GM18498 (cell line): Measurements from ENCODE around the gene PBXIP1.

ENCODE experiments used
- ATAC-seq: cut with Tn5 transposase; IDR thresholded peaks from one replicate; pipeline ENCODE4 v1.9.1; 2021; ENCODE audit warnings: mild to moderate bottlenecking, moderate library complexity; ENCODE audit not compliant: unreplicated experiment

Gene PBXIP1, protein sequence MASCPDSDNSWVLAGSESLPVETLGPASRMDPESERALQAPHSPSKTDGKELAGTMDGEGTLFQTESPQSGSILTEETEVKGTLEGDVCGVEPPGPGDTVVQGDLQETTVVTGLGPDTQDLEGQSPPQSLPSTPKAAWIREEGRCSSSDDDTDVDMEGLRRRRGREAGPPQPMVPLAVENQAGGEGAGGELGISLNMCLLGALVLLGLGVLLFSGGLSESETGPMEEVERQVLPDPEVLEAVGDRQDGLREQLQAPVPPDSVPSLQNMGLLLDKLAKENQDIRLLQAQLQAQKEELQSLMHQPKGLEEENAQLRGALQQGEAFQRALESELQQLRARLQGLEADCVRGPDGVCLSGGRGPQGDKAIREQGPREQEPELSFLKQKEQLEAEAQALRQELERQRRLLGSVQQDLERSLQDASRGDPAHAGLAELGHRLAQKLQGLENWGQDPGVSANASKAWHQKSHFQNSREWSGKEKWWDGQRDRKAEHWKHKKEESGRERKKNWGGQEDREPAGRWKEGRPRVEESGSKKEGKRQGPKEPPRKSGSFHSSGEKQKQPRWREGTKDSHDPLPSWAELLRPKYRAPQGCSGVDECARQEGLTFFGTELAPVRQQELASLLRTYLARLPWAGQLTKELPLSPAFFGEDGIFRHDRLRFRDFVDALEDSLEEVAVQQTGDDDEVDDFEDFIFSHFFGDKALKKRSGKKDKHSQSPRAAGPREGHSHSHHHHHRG

DNA sequence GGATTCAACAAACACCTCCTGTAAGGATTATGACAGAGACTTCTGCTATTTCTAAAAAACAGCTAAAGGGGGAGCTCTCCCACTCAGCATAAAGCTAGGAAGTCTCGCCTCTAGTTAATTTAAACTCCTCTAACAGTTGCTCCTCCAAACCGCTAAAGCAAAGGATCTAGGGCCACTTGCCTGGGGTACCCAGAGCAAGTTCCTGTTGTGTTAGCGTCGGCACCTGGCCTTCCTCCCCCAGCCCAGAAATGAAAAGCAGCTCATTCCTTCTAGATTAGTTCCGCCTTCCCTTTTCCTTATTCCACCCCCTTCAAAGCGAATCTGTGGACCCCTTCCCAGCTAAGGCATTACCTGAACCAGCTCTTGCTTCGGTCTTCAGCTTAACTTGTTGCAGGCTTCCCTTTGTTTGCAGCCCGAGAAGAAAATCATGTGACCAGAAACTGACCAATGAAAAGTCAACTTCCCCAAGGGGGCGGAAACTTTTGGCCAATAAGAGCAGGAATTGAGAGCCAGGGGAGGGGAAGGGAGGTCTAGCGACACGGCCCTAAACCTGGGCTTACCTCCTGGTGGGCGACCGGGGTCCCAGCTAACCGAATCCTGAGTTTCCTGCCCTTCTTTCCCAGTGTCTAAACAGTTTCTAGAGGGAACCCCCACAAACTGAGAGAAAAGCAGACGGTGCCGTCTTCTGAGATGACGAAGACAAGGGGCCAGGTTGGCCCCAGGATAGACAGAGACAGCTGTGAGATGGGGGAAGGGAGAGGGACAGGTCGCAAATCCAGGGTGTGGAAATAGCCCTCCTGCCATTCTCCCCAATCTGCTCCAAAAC lies at the start of gene PBXIP1:
Gene PBXIP1 (minus strand): TSS at position 382 of the 826 bp plus-strand sequence. CDS start 2,378 bp downstream, outside the sequence.
- peak; percentile 70 for ATAC-seq

DNA sequence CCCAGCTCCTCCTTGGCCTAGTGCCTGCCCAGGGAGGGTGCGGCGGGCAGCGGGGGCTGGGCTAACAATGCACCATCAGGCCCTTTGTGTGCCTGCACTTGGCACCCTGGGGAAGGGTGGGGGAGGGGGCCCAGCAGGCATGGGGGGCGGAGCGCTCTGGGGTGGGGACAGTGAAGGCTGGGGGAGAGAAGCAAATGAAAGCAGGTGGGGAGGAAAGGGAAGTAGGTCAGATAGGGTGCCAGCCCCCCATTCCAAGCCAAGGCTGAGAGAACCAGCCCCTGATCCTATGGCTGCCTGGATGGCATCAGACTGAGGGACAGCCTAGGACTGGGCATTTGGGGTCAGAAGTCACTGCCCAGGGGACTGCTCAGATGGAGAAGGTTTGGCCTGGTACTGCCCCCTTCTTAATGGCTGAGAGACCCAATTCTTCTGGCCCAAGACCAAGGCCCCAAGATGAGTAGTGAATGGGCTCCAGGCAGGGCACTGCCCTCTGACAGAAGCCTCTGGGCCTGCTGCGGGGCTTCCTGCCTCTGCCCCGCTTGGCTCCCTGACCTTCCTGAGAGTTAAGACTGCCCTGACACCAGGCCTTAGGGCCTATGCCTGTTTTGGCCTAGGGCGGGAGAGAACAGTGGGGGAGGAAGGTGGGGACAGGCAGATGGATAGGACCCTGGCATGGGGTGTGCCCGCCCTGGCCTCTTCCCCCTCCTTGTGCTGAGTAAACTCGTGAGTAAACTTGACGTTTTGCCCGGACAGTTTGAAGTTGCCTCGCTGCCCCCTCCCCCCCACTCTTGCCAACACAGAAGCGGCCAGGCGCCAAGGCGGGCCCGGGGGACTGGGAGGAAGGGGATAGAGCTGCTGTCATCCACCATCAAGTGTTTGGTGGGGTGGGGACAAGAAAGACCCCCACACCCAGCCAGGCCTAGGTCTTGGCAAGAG lies 49.4 kb upstream of the PBXIP1 start:
- ATAC-seq: no peak

DNA sequence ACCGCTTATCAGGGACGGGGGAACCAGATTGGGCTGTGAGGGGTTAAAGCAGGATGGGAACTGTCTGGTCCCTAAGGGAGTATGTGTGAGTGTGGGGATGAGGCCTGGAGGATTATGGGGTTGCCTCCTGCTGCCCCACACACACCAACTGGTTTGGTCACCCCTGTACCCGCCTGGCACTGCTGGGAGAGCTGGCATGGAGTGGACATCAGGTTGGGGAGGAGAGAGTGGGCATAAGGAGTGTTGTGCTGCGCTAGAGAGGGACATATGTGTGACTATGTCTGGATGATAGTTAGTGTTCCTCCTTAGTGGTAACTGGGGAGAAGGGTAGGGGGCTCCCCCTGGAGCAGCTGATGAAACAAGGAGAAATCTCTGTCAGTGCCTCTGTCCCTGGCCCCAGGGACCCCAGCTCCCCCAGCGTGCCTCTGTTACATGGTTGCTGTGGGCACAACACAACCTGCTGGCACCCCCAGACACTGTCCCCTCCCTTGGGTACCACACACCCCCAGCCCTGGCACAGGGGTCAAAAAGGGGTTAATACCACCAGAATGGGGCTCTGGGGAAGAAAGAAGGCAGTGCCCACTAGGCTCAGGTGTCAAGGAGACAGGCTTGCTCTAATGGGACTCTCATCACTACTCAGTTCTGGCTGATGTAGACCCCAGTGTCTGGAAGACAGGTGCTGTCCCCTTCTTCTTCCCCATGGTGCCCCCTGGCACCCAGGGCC lies 48.6 kb upstream of the PBXIP1 start:
- no peak for ATAC-seq

DNA sequence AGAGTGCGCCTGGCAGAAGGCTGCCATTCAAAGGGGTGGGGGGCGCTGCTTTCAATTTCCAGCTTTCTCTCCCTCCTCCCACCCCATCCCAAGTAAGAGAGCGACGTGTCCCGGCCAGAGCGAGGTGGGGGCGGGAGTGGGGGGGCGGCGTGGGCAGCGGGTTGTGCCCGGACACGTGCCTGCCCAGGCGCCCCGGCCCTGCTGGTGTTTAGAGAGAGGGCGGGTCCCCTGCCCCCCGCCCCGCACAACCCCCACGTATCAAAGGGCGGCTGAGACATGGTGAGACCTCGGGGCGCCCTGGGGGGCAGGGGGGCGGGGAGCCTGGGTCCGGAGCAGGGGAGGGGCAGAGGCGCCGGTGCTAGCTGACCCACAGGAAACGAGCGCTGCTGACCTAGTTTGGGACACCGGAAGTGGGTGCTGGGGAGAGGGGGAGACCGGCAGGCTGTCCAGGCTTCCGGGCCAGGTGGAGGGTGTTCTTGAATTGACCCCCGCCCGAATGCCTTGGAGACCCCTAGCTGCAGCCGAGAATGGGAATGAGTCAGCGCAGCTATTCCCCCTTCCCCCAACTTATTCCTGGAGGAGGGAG lies 48.0 kb upstream of the PBXIP1 start:
- ATAC-seq: no peak

DNA sequence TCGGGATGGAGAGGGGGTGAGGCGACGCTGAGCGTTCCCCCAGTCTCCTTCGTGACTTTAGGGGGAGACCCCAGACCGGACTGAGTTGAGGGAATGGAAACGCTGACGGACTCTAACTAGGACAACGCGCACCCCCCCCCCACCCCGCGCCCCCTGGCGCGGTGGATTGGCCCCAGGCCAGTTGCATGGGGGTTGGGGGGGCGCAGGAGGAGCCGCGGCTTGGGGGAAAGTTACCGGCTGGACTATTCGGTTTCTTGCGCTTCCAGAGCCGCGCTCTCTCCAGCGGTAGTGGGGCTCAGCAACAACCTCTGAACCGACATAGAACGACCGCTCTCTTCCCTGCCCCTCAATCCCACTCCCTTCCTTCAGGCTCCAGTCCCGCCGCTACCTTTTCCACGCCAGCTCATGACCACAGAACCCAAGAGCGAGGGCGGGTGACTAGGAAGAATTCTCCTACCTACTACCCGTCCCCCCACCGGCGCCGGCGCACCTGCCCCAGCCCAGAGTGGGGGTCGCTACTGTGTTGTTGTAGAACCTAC lies 47.4 kb upstream of the PBXIP1 start:
- no peak for ATAC-seq

DNA sequence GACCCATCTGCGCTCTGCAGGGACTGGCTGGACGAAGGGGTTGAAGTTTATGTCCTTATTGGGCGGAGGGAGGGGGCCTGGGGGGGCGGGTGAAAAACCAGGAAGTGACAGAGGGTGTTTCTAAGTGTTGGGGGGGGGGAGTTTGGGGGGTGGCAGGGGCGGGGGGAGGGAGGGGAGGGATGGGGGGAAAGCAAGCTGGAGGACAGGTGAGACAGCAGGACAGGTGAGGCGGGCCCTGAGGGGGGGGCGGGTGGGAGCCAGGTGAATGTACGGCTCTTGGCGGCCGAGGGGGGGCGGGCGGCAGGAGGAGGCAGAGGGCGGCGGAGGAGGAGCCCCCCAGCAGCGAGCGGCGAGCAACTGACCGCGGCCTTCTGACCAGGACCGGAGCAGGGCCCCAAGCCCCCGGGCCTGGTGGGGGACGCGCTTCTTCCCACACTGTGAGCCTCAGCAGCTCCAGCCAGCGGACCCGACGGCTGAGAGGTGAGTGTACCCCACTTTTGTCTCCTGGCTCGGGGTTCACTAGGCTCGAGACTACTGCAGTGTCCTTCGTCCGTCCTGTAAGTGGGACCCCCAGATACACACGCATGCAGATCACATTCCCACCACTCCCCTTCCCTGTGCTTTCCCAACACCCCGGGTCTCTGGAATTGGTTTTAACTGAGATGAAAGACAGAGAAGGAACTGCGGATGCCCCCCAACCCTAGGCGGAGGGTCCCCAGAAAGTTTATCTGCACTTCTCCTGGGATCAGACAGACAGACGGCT lies 46.7 kb upstream of the PBXIP1 start, which contains the start of gene ZBTB7B:
Gene ZBTB7B (plus strand): TSS at position 339 of the 763 bp plus-strand sequence. CDS start 11,859 bp downstream, outside the sequence.
- ATAC-seq: no peak

DNA sequence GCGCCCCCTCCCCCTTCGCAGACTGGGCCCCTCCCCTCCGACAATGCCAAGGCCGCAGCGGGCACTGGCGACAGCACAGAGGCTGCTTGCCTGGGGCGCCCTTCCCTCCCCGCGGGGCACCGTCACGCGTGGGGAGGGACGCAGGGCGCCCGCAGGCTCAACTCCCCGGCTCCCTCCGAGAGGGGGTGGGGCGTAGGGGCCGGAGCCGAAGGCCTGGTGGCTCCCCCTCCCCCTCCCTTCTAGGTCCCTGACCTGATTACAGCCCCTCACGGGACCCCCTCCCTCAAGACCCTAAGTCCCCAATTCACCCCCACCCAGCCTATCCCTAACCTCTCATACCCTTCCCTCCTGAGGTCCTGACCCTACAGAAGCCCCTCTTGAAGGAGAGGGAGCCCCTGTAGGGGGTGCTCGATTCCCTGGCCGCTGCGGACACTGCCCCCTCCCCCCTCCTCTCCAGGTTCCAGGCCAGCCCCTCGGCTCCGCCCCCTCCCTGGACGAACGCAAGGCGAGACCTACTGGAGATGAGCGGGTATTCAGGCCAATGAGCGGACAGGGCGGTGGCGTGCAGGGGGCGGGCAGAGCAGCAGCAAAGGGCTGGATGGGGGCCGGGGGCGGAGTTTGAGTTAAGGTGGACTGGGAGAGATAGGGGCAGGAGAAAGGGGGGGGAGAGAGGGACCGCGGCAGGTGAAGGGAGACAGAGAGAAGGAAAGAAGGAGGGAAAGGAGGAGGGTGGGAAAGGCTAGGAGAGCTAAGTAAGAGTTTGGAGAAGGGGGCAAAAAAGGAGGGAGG lies 46.0 kb upstream of the PBXIP1 start:
- ATAC-seq: peak; percentile 64

DNA sequence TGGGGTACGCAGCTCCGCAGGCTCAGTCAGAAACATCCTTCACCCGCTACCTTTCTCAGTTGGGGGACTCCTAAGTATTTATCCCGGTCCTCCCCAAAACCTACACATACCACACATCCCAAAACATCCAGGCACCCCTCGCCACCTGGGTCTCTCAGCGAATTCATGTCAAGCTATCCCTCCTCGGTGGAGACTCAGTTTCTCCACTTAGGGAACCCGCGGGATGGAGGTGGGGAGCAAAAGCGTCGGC lies 45.5 kb upstream of the PBXIP1 start:
- no peak for ATAC-seq

DNA sequence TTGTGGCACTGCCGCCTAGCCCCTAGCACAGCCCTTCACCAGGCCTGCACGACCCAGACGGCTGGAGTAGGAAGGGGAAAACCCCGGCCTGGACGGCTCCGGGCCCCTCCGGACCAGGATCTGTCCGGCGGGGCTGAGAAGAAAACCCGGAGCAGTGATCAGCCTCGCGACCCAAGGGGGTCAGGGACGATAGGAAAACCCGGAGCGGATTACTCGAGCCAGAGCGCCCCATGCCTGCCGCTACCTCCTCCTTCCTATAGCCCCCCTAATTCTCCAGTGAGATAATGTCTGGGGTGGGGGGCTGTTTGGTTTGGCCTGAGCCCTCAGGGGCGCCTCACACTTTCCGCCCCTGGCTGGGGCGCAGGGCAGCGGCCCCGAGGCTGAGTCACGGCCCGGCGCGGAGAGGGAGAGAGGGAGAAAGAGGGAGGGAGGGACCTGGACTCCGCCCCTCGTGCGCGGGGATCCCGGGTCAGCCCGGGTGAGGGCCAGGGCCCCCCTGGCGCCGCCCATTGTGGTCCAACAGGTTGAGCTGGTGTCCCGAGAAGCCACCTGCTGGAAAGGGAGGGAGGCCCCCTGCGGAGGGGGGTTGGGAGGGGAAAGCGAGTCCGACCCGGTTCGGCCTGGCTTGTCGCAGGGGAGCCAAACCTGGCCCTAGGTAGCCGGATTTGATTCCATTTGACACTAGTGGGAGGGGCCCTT lies 45.0 kb upstream of the PBXIP1 start:
- ATAC-seq: peak; percentile 42

DNA sequence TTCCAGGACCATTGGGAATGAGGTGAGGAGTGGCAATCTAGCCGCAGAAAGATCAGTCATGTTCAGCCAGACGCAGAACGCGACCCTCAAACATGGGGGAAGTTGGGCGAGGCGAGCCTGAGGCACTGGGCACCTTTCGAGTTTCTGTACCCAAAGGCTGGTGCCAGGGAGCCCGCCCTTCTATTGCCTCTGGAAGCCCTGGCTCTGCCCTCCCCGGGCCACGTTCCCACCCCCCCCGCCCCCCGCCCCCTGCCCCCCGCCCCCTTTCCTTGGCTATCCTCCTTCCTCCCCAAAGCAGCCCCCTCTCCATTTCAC lies 44.5 kb upstream of the PBXIP1 start:
- no peak for ATAC-seq

DNA sequence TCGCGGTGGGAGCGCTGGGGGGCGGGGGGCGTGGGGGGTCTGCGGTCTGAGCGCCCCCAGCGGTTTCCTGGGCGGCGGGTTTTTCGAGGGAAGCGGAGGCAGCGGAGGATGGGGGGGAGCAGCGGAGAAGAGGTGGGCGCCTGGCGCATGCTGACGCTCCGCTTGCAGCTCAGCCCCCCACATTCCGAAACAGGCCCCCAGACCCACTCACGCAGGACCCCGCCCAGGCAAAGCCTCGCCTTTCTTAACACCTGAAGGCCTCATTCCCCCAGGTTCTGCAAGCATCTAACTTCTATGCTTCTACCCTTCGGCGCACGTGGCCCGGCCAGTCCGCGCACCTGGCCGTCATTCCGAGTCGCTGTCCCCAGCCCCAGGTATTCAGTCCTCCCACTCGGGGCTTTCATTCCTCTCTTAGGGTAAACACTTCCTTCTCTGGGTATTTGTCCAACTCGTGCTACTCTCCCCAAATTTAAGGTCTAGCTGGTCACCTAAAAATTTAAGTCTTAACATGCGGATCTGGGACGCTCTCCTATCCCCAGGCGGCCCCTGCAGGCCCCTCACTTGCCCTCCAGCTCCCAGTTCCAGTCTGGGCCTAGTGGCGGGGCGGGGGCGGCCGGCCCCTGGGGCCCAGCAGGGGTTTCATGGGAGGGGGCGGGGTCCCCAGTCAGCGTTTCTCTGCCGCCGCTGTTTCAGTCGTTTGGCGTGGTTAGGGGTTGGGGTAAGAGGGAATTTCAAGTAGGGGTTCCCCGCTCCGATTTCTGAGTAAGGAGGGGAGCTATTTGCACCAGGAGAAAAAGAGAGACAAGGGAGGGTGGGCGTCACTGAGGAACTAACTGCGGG lies 43.9 kb upstream of the PBXIP1 start:
- ATAC-seq: no peak

DNA sequence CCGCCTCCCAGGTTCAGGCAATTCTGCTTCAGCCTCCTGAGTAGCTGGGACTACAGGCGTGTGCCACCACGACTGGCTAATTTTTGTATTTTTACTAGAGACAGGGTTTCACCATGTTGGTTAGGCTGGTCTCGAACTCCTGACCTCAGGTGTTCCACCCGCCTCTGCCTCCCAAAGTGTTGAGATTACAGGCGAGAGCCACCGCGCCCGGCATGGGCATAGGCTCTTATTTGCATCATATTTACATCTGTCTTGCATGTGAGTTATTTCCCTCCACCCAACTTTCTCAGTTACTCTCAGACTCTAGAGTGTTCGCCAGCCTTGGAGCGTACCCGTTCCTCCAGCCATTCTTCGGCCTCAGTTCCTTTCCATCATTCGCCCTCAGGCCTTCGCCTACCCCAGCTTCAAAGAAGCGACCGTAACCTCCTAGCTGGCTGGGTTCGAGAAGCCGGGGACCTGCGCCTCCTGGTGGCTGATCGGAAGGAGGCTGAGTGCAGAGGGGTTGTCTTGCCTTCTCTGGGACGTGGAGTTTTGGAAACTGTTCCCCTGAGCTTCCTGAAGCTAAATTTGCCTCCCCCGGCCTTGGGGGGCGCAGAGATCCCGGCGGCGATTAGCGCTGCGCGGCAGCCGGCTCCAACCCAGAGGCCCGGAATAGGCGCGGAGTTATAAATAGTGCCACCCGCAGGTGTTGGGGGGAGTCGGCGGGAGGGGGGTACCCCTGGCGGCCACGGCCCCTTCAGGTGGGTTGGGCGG lies 43.1 kb upstream of the PBXIP1 start:
- no peak for ATAC-seq

DNA sequence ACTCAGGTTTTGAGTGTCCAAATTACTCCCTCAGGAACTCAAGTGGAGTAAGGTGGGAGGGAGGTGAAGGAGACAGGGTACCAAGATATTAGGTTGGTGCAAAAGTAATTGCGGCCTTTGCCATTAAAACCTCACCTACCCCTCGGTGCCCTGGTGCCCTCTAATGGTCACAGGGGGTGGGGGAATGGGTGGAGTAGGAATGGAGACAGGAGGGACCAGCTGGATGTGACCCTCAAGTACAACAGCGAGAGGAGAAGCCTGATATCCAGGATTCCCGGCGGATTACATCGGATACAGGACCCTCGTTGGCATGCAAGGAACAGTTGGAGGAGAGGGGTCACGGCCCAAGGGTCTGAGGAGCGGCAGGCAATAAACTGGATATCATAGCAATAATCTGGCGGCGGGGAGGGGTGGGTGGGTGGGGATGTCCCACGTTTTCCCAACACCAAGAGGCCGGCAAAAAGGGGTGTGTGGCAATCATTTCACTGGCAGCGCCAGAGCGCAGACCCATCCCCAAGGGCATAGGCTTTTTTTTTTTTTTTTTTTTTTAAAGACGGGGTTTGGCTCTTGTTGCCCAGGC lies 42.4 kb upstream of the PBXIP1 start:
- no peak for ATAC-seq

DNA sequence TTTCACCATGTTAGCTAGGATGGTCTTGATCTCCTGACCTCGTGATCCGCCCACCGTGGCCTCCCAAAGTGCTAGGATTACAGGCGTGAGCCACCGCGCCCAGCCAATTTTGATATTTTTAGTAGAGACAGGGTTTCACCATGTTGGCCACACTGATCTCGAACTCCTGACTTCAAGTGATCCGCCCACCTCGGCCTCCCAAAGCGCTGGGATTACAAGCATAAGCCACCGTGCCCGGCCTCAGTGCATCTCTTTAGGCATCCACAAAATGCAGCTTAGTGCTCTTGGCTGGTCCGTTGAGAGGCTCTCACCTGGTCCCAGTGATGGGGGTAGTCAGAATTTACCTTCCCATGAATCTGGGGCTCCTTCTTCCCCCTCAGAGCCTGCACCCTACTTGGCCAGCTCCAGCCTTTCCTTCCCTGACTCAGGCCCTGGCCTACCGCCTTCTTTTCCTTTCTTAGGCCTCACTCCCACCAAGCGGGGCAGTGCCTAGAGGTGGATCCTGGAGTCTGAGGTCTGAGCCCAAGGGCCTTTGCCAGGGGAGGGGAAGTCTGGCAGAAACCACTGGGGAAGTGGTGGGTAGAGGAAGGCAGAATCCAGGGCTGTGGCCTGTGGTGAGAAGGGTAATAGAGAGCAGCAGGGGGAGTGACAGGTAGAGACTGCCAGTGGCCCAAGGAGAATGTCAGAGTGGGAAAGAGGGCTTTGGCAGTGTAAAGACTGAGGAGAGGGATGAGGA lies 41.2 kb upstream of the PBXIP1 start:
- no peak for ATAC-seq
